Smooth muscle cell (in vitro differentiated cells): ENCODE measurements around the gene UNC13B. TPM values are rescaled to one million over a fixed set of nuclear protein-coding genes. Genes with fewer than 3 reads are reported as not detected.
A peak's percentile ranks its signal among the peaks of the same experiment; 100 is the strongest.
"Not testable (repeated sequence)": the region's sequence is repeated elsewhere in the genome, so short reads cannot be mapped to it uniquely, and the experiment has no call there.

Experiments used
- DNase-seq: peaks from one replicate; lab custom pipeline; 2025; ENCODE audit not compliant: unreplicated experiment; lab: John Stamatoyannopoulos, UW
- H2AFZ ChIP-seq: fragments of 200-600 bp; sonication (generic); 2 replicates; pipeline ENCODE4 v1.6.0; 2016; ENCODE audit warnings: antibody characterized with exemption, low read depth, mild to moderate bottlenecking
- H3F3A ChIP-seq: fragments of 200-600 bp; sonication (generic); 2 replicates; pipeline ENCODE4 v1.6.0; 2017; ENCODE audit warnings: antibody characterized with exemption, low read depth
- H3K27ac ChIP-seq: fragments of 200-600 bp; sonication (generic); 2 replicates; pipeline ENCODE4 v1.5.1; 2016; ENCODE audit warnings: low read depth, mild to moderate bottlenecking
- H3K27me3 ChIP-seq: fragments of 200-600 bp; sonication (generic); 2 replicates; pipeline ENCODE4 v1.6.1; 2016; ENCODE audit warnings: low read depth, mild to moderate bottlenecking
- H3K36me3 ChIP-seq: fragments of 200-600 bp; sonication (generic); 2 replicates; pipeline ENCODE4 v1.5.1; 2016; ENCODE audit warnings: low read depth
- H3K4me1 ChIP-seq: fragments of 200-600 bp; sonication (generic); 2 replicates; pipeline ENCODE4 v1.5.1; 2016; ENCODE audit warnings: low read depth
- H3K4me2 ChIP-seq: fragments of 200-600 bp; sonication (generic); 2 replicates; pipeline ENCODE4 v1.6.0; 2016; ENCODE audit warnings: mild to moderate bottlenecking
- H3K4me3 ChIP-seq: fragments of 200-600 bp; sonication (generic); 2 replicates; pipeline ENCODE4 v1.5.1; 2016; ENCODE audit warnings: mild to moderate bottlenecking
- H3K79me2 ChIP-seq: fragments of 200-600 bp; sonication (generic); 2 replicates; pipeline ENCODE4 v1.6.0; 2016; ENCODE audit warnings: low read depth, mild to moderate bottlenecking
- H3K9ac ChIP-seq: fragments of 200-600 bp; sonication (generic); 2 replicates; pipeline ENCODE4 v1.6.0; 2016; ENCODE audit warnings: low read depth
- H3K9me3 ChIP-seq: fragments of 200-600 bp; sonication (generic); replicated peaks from 2 replicates; pipeline ENCODE4 v1.5.1; 2016; ENCODE audit warnings: low read depth
- H4K20me1 ChIP-seq: fragments of 200-600 bp; sonication (generic); 2 replicates; pipeline ENCODE4 v1.6.0; 2016; ENCODE audit warnings: low read depth
- CTCF ChIP-seq: fragments of 200-600 bp; sonication (generic); IDR thresholded peaks from 2 replicates; pipeline ENCODE4 v1.5.1; 2017; ENCODE audit warnings: borderline replicate concordance, mild to moderate bottlenecking, antibody characterized with exemption; ENCODE audit not compliant: insufficient read depth, poor library complexity, severe bottlenecking
- WGBS: methylation state at CpG from one replicate; pipeline ENCODE4 v1.1.7; 2016; ENCODE audit warnings: low lambda C conversion rate; 5-methylcytosine and 5-hydroxymethylcytosine counted together
- polyA plus RNA-seq: library from polyadenylated mRNA; unstranded; fragments of >200 nt; fragmentation: Nextera tagmentation; extraction: Ambion mirVana; gene quantifications from 2 replicates; pipeline ENCODE4 v1.2.1, GENCODE V29; 2016
- total RNA-seq: library from RNA; depleted of rRNA; stranded (reverse); fragments of >200 nt; gene quantifications from 2 replicates; pipeline ENCODE4 v1.2.3, GENCODE V29; 2014

The UNC13B gene
- total and polyA plus RNA-seq, 2 experiments from 2014 or later, result 9.2 to 15.1 TPM

DNA sequence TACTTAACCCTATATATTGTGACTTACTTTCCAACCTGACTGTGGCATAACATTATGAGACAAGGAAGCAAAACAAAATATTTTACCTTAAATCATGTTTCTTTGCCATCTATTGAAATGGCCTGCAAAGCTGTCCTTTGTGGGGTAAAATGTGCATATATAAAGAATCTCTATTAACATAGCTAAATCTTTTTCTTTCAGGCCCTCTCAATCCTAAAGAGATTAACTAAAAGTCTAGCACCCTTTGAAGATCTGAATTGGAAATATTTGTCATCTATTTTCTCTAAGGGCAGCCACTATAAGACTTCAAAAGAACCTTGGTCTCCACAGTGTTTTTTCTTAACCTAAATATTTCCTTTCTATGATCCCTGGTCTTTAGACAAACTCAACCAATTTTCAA is 5.0 kb upstream of the UNC13B start:
- Histone ChIP-seq H3K9ac (no peak overlapping the region), H4K20me1 (no peaks in the 10 kb centered on the region), H3K79me2 (no peaks in the 10 kb centered on the region), H3K4me2 (no peak overlapping the region), H3K4me3 (no peak overlapping the region), H3K4me1 (no peaks in the 10 kb centered on the region), H3F3A (no peaks in the 10 kb centered on the region), H3K27me3 (no peaks in the 10 kb centered on the region), H2AFZ (no peak overlapping the region), H3K9me3 (no peaks in the 10 kb centered on the region), H3K27ac (no peak overlapping the region), H3K36me3 (no peaks in the 10 kb centered on the region)
- no peak for TF ChIP-seq CTCF
- DNase-seq, result no peak

DNA sequence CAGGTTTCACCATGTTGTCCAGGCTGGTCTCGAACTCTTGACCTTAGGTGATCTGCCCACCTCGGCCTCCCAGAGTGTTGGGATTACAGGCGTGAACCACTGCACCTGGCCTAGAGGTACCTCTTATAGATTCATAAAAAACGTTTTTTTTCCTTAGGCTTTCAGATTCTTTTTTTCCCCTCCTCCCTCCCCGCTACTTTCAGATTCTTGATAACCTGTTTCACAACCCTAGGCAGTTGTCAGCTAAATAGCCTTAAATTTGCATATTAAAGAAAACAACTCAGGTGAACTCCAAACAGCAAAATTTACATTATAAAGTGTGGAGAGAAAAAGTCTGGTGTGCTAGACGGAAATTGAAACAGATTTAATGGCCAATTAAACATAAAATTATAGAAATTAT is 4.0 kb upstream of the UNC13B start:
- H3K4me2 ChIP-seq, H3K27ac ChIP-seq, H3K9me3 ChIP-seq, H3K4me1 ChIP-seq, H3F3A ChIP-seq, H3K36me3 ChIP-seq, H3K9ac ChIP-seq, H3K4me3 ChIP-seq, H3K79me2 ChIP-seq, H3K27me3 ChIP-seq, H2AFZ ChIP-seq, H4K20me1 ChIP-seq, DNase-seq: not testable (repeated sequence)
- WGBS, result 66% methylated on average over 6 of the region's 6 CpGs

DNA sequence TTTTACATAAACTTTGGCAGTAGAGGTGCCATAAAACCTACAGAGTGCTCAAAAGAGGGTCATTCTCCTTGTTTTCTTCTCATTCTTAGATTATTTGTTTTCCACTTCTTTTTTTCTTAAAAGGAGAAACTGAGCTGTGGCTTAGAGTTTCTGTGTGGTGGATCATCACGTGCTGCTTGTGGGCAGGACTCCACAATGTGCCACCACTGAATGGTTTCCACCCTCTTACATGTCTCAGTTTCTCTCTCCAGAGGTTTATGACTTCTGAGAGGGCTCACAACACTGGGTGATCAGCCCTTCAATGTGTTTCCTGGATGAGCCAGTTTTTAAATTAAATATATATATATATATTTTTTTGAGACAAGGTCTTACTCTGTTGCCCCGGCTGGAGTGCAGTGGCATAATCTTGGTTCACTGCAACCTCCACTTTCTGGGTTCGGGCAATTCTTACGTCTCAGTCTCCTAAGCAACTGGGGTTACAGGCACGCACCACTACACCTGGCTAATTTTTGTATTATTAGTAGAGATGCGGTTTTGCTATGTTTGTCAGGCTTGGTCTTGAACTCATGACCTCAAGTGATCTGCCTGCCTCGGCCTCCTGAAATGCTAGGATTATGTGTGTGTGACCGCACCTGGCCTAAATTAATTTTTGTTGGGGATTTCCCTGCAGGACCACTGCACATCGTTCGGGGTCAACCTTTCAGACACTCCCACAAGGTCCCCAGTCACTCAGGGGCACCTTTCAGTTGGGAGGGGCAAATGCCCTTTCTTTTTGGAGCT is 3.1 kb upstream of the UNC13B start:
- Histone ChIP-seq H3K79me2 (peaks cover 4% of the 10 kb centered on the region), H3K36me3 (no peaks in the 10 kb centered on the region), H3K27ac (no peak overlapping the region), H3K27me3 (no peaks in the 10 kb centered on the region), H4K20me1 (no peaks in the 10 kb centered on the region), H3F3A (peaks cover 4% of the 10 kb centered on the region), H3K4me1 (peaks cover 11% of the 10 kb centered on the region), H3K9me3 (no peaks in the 10 kb centered on the region), H2AFZ (no peak overlapping the region), H3K4me2 (no peak overlapping the region), H3K4me3 (no peak overlapping the region), H3K9ac (no peak overlapping the region)
- WGBS, result 81% methylated on average over 10 of the region's 10 CpGs
- no peak for DNase-seq
- TF ChIP-seq CTCF, result no peak

GRCh38 chr9:35162605-35163315 is 951 bp downstream of the UNC13B start:
- no peaks in the 10 kb centered on the region for H3K27me3 ChIP-seq
- no peak for TF ChIP-seq CTCF
- no peaks in the 10 kb centered on the region for H3K36me3 ChIP-seq
- H3K79me2 ChIP-seq, result peaks cover 4% of the 10 kb centered on the region
- H3K4me1 ChIP-seq, result peaks cover 11% of the 10 kb centered on the region
- peak overlapping the region; percentile 18 for H3K27ac ChIP-seq
- no peaks in the 10 kb centered on the region for H3K9me3 ChIP-seq
- H3K4me3 ChIP-seq, result peak overlapping the region; percentile 73
- H2AFZ ChIP-seq, result peak overlapping the region; percentile 88
- no peak for DNase-seq
- H3K9ac ChIP-seq, result peak overlapping the region; percentile 66
- whole genome bisulfite sequencing, result 25% methylated on average over 11 of the region's 11 CpGs
- peak overlapping the region; percentile 85 for H3K4me2 ChIP-seq
- no peaks in the 10 kb centered on the region for H4K20me1 ChIP-seq
- peaks cover 12% of the 10 kb centered on the region for H3F3A ChIP-seq
